ENCODE measurements around the gene CDK5.

The CDK5 gene

DNA sequence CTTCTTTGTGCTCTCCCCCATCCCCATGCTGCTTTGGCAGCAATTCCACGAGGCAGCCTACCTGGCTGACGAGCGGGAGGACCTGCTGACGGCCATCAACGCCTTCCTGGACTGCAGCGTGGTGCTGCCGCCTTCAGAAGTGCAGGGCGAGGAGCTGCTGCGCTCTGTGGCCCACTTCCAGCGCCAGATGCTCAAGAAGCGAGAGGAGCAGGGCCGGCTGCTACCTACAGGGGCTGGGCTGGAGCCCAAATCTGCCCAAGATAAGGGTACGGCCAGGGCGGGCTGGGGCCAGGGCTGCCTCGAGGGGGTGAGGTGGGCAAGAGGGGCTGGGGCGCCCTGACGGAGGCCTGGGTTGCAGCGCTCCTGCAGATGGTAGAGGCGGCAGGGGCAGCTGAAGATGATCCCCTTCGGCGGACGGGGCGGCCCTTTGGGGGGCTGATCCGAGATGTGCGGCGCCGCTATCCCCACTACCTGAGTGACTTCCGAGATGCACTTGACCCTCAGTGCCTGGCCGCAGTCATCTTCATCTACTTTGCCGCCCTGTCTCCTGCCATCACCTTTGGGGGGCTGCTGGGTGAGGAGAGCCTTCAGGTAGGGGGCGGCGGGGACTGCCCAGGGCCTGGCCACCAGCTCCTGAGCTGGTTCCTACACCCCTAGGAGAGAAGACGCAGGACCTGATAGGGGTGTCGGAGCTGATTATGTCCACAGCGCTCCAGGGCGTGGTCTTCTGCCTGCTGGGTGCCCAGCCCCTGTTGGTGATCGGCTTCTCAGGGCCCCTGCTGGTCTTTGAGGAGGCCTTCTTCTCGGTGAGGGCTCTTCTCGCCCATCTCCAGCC lies 13.6 kb upstream of the CDK5 start:
- DNase-seq, result no peak

DNA sequence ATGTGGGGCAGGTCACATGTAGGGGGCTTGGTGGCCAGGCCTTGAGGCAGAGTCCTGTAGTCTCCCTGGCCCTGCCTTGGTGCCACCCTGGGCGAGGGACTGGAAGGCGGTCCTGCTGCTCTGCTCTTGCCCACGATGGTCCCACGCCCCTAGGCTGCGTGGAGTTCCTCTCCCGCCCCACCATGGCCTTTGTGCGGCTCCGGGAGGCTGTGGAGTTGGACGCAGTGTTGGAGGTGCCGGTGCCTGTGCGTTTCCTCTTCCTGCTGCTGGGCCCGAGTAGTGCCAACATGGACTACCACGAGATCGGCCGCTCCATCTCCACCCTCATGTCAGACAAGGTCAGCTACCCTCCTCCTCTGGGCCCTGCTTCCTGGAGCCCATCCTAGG lies 12.9 kb upstream of the CDK5 start:
- DNase-seq, result no peak

DNA sequence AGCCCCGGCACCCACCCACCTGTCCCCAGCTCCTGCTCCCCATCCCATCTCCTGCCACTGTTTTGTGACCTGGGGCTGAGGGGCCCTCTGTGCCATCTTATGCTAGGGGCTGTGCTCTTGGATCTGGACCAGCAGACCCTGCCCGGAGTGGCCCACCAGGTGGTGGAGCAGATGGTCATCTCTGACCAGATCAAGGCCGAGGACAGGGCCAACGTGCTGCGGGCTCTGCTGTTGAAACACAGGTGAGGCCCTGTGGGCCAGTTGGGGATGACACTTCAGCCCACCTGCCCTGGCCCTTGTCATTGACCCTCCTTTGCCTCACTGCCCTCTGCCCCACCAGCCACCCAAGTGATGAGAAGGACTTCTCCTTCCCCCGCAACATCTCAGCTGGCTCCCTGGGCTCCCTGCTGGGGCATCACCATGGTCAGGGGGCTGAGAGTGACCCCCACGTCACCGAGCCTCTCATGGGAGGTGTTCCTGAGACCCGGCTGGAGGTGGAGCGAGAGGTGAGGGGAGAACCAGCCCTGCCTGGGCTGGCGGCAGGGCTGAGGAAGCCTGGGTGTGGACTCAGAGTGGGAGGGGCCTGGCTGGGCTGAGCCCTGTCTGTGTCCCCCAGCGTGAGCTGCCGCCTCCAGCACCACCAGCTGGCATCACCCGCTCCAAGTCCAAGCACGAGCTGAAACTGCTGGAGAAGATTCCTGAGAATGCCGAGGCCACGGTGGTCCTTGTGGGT lies 12.3 kb upstream of the CDK5 start:
- no peak for DNase-seq

- DNase-seq, result no peak
Observed at GRCh38 chr7:151068069-151068773, 10.5 kb upstream of the CDK5 start.

- DNase-seq, result no peak
Observed at GRCh38 chr7:151066273-151066974, 8.7 kb upstream of the CDK5 start.

DNA sequence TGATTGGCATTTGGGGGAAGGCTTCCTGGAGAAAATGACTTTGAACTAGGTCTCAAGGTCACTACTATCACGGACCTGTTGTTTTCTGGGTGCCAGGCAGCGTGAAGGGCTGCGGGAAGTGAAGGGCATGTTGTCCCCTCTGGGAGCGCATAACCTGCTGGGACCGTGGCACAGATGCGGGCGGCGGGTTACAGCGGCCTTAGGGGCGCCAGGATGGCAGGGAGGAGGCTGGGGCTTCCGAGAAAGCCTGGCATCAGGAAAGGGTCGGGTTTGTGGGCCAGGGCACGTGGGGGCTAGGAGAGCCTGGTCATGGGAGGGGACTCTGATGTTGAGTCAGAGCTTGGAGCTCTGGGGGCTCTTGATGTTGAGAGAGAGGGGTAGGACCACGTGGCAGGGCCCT lies 7.8 kb upstream of the CDK5 start:
- no peak for DNase-seq

DNA sequence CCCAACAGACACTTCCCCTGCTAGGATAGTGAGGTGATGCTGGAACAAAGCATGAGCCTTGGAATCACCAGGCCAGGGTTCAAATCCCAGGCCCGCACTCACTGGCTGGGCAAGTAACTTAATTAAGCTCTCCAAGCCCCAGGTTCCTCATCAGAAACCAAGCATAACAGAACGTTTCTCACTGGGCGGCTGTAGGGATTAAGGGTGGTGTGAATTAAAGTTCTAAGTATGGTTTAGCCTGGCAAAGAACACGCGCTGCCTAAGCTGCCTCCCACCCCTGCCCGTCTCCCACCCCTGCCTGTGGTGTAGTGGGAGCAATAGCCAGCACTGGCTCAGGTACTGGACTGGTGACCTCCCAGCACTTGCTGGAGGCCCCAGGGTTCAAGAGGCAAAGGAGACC lies 7.3 kb upstream of the CDK5 start:
- no peak for DNase-seq

- DNase-seq, result no peak
Observed at GRCh38 chr7:151064454-151064853, 6.8 kb upstream of the CDK5 start.

DNA sequence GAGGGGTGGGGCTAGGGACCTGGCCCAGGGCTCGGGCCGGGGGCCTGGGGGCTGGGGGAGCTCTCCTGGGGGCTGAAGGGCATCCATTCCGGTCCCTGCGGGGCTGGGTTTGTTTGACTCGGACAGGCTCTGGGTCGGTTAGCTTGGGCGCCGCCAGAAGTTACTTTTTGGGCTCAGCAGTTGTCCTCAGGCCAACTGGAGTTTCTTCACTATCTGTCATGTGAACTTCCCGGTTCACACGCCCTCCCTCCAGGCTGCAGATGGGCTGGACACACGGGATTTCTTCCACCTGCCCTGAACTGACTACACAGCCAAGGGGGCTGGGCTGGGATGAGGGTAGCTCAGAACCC lies 5.5 kb upstream of the CDK5 start:
- DNase-seq, result no peak

- DNase-seq, result no peak
Observed at GRCh38 chr7:151062399-151063211, 4.9 kb upstream of the CDK5 start.

GRCh38 chr7:151062111-151062398 lies 4.4 kb upstream of the CDK5 start:
- DNase-seq, result no peak

GRCh38 chr7:151061213-151062110 lies 3.8 kb upstream of the CDK5 start:
- no peak for DNase-seq

GRCh38 chr7:151060416-151061212 lies 2.9 kb upstream of the CDK5 start:
- DNase-seq, result peak in 1 of 2 experiments; percentile 38

DNA sequence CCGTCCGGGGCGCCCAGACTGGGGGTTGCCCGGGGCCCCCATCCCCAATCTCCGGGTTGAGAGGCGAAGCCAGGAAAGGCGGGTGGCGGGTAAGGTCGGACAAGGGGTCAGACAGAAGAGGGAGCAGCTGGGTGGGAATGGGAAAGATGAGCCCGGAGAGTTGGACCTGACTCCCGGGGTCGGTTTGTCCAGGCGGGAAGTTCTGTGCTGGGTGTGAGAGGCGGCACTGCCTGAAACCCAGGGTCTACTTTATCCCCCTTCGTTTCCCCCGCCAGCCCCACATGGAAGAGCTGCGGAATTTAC lies 2.4 kb upstream of the CDK5 start:
- no peak for DNase-seq

- peak; percentile 45 to 67 for DNase-seq
Observed at GRCh38 chr7:151059367-151060112, 1.8 kb upstream of the CDK5 start, which contains the start of gene SLC4A2. SLC4A2 (plus strand) TSS chr7:151059589; CDS start chr7:151061988, 2,399 bp downstream.

GRCh38 chr7:151058781-151059366 lies 1.2 kb upstream of the CDK5 start:
- no peak for DNase-seq

- peak; percentile 99 for DNase-seq
Observed at GRCh38 chr7:151057989-151058780, 488 bp upstream of the CDK5 start.

GRCh38 chr7:151056666-151057505 lies 811 bp downstream of the CDK5 start:
- no peak for DNase-seq
